ENCODE data around the gene JARID2.
A peak's percentile ranks its signal among the peaks of the same experiment; 100 is the strongest.

Gene JARID2

DNA sequence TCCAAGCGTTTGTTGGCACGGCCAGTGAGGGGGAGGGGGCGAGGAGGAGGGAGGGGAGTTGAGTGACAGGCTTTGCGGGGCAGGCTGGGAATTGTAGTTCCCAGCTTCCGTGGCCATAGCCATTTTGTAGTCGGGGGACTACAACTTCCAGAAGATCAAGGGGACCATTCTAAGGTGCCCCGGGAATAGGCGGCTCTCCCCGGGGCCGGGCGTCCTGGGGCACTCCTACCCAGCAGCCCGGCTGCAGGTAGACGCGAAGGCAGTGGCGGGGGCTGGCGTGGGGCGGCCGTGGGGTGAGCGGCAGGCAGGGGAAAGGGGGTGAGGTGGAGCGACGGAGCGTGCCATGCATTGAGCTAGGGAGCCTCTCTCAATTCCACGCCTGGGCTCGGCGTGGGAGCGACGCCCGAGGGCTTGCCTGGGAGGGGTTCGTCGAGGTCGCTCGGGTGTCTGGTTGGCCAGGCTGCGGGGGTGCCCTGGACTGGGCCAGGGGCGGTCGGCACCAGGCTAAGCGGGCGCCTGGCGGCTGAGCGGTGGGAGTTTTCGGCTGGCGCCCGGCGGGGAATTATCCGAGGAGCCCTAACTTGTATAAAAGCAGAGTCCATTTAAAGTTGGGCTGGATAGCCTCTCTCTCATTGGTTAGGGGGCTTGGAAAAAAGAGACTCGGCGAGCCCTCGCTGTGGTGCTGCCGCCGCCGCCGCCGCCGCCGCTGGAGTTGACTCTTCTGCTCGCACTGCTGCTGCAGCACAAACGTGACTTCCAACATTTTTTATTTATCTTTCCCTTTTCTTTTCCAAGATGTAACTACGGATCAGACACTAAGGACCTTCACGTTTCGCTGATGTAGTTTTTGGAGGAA lies at the start of gene JARID2:
Gene JARID2 (plus strand): TSS at position 709 of the 856 bp plus-strand sequence. CDS start 471 bp downstream, outside the sequence.
- TF ChIP-seq CTCF (IDR thresholded peaks at IDR 0.05; ENCODE audit: low read depth, low read length): no peak
- peak; percentile 98 for DNase-seq (ENCODE audit: low read depth, low spot score)
- in situ Hi-C loops (cut with HindIII; ENCODE audit: low sequenced_read_pairs): no loop called here
- peak within 1 kb of the TSS; percentile 70 for H3K4me3 ChIP-seq (ENCODE audit: low read depth, low read length)

- no peak overlapping the region for H3K4me3 ChIP-seq (ENCODE audit: low read depth, low read length)
- in situ Hi-C loops (cut with HindIII; ENCODE audit: low sequenced_read_pairs): no loop called here
- DNase-seq (ENCODE audit: low read depth, low spot score): no peak
- no peak for TF ChIP-seq CTCF (IDR thresholded peaks at IDR 0.05; ENCODE audit: low read depth, low read length)
Measured at GRCh38 chr6:15200087-15200486, 45.8 kb upstream of the JARID2 start.

DNA sequence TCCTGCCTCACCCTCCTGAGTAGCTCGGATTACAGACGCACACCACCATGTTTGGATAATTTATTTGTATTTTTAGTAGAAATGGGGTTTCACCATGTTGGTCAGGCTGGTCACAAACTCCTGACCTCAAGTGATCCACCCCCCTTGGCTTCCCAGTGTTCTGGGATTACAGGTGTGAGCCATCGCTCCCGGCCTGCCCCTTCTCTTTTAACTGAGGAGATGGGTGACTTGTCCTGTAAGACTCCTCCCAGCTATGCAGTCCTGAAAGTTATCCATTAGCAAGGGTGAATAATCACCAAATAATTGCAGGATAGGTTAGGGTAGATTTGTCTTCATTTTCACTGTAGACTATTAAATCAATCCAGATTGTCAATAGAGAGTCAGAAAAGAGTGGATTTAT lies 40.5 kb upstream of the JARID2 start:
- H3K4me3 ChIP-seq (ENCODE audit: low read depth, low read length): no peak overlapping the region
- in situ Hi-C loops (cut with HindIII; ENCODE audit: low sequenced_read_pairs): no loop called here
- TF ChIP-seq CTCF (IDR thresholded peaks at IDR 0.05; ENCODE audit: low read depth, low read length): no peak
- no peak for DNase-seq (ENCODE audit: low read depth, low spot score)

DNA sequence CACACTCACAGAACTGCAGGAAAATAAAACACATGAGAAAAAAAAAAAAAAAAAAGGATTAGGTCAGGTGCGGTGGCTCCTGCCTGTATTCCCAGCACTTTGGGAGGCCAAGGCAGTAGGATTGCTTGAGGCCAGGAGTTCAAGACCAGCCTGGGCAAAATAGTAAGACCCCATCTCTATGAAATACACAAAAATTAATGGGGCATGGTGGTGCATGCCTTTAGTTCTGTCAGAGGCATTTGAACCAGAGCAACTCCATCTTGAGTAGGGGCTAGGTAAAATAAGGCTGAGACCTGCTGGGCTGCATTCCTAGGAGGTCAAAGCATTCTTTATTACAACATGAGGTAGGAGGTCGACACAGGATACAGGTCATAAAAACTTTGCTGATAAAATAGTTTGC lies 39.0 kb upstream of the JARID2 start:
- in situ Hi-C loops (cut with HindIII; ENCODE audit: low sequenced_read_pairs): no loop called here
- TF ChIP-seq CTCF (IDR thresholded peaks at IDR 0.05; ENCODE audit: low read depth, low read length): no peak
- no peak for DNase-seq (ENCODE audit: low read depth, low spot score)
- H3K4me3 ChIP-seq (ENCODE audit: low read depth, low read length): no peak overlapping the region

DNA sequence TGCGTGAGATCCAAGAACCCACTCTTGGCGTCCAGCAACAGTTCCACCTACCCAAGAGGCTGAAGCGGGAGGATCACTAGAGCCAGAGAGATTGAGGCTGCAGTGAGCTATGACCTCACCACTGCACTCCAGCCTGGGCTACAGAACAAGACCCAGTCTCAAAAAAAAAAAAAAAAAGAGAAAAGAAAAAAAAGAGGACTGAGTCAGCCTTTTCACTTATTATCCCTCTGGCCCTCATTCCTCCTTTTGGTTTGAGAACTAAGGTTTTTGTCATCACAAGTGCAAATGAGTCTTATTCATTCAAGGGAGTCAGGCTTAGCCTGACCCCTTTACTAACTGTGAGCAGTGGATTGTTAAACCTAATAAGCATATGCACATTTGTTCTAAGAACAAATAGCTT lies 37.9 kb upstream of the JARID2 start:
- no peak overlapping the region for H3K4me3 ChIP-seq (ENCODE audit: low read depth, low read length)
- no peak for TF ChIP-seq CTCF (IDR thresholded peaks at IDR 0.05; ENCODE audit: low read depth, low read length)
- in situ Hi-C loops (cut with HindIII; ENCODE audit: low sequenced_read_pairs): no loop called here
- DNase-seq (ENCODE audit: low read depth, low spot score): peak; percentile 43

GRCh38 chr6:15213838-15214400 lies 31.9 kb upstream of the JARID2 start:
- TF ChIP-seq CTCF (IDR thresholded peaks at IDR 0.05; ENCODE audit: low read depth, low read length): no peak
- in situ Hi-C loops (cut with HindIII; ENCODE audit: low sequenced_read_pairs): no loop called here
- no peak overlapping the region for H3K4me3 ChIP-seq (ENCODE audit: low read depth, low read length)
- no peak for DNase-seq (ENCODE audit: low read depth, low spot score)
